A172 (cell line): Measurements from ENCODE around the gene POU3F4. TPM values are rescaled to one million over a fixed set of nuclear protein-coding genes. Genes with fewer than 3 reads are reported as not detected.

Experiments used
- DNase-seq: peaks from one replicate; pipeline ENCODE4 v3.0.0-alpha.2; 2015; ENCODE audit warnings: low spot score
- total RNA-seq: library from RNA; depleted of rRNA; stranded (reverse); fragments of >200 nt; shearing (Covaris generic); gene quantifications from 2 replicates; pipeline ENCODE4 v1.2.3, GENCODE V29; 2014; rRNA removed

Gene POU3F4
- not detected in 2 replicates for total RNA-seq

- DNase-seq: no peak
Measured at GRCh38 chrX:83508006-83508405, at the start of gene POU3F4. Gene POU3F4, plus strand, starts transcription at chrX:83508290. Its CDS starts 35 bp downstream, at chrX:83508325.

GRCh38 chrX:83469551-83469950 lies 38.5 kb upstream of the POU3F4 start:
- no peak for DNase-seq

GRCh38 chrX:83495898-83496297 lies 12.2 kb upstream of the POU3F4 start:
- DNase-seq: no peak

GRCh38 chrX:83501003-83501402 lies 7.1 kb upstream of the POU3F4 start:
- no peak for DNase-seq

GRCh38 chrX:83501530-83501929 lies 6.6 kb upstream of the POU3F4 start:
- DNase-seq: no peak

GRCh38 chrX:83504721-83505479 lies 3.2 kb upstream of the POU3F4 start:
- no peak for DNase-seq

- DNase-seq: no peak
Measured at GRCh38 chrX:83508526-83509253, 600 bp downstream of the POU3F4 start.

- DNase-seq: no peak
Measured at GRCh38 chrX:83509254-83509801, 1.2 kb downstream of the POU3F4 start.

- no peak for DNase-seq
Measured at GRCh38 chrX:83510510-83511062, 2.5 kb downstream of the POU3F4 start.

- no peak for DNase-seq
Measured at GRCh38 chrX:83511208-83511607, 3.1 kb downstream of the POU3F4 start.

- DNase-seq: no peak
Measured at GRCh38 chrX:83512111-83512510, 4.0 kb downstream of the POU3F4 start.

GRCh38 chrX:83516597-83516996 lies 8.5 kb downstream of the POU3F4 start:
- no peak for DNase-seq

- no peak for DNase-seq
Measured at GRCh38 chrX:83521905-83522304, 13.8 kb downstream of the POU3F4 start.

- no peak for DNase-seq
Measured at GRCh38 chrX:83529950-83530349, 21.9 kb downstream of the POU3F4 start.

GRCh38 chrX:83535417-83536196 lies 27.5 kb downstream of the POU3F4 start:
- no peak for DNase-seq
